Renal pelvis (tissue), 12 donors: ENCODE results near the gene SCT. TPM values are rescaled to one million over a fixed set of nuclear protein-coding genes. Genes with fewer than 3 reads are reported as not detected.
"Not testable (repeated sequence)": the region's sequence is repeated elsewhere in the genome, so short reads cannot be mapped to it uniquely, and the experiment has no call there.

Experiments used
- DNase-seq: peaks from one replicate; pipeline ENCODE4 v3.0.0-alpha.2; 2013
- long read RNA-seq, 16 experiments: transcript quantifications; one replicate each; lab custom pipeline, GENCODE V29; 2026
- polyA plus RNA-seq, 3 donors: library from polyadenylated mRNA; unstranded; fragments of 120-200 nt; gene quantifications; one replicate each; pipeline ENCODE4 v1.2.1, GENCODE V29; 2013; ENCODE audit not compliant: insufficient read length in 3 of 3

SCT gene
- 1 to 10 TPM in 2 of 3 donors, under 1 TPM in 1; 0.87 to 2.3 (median 2.3) TPM for polyA plus RNA-seq
- long read RNA-seq, donor 1, partial matches to known transcripts = 5 of 13 reads
- long read RNA-seq, donor 1, other reads (novel, unspliced or antisense) = 6 of 13 reads
- long read RNA-seq, donor 2, partial matches to known transcripts = 0 of 2 reads
- long read RNA-seq, donor 2, other reads (novel, unspliced or antisense) = 0 of 2 reads
- long read RNA-seq, donor 3, partial matches to known transcripts = 0 of 4 reads
- long read RNA-seq, donor 3, other reads (novel, unspliced or antisense) = 0 of 4 reads
- long read RNA-seq, donor 4, partial matches to known transcripts = 0 of 4 reads
- long read RNA-seq, donor 4, other reads (novel, unspliced or antisense) = 0 of 4 reads
- long read RNA-seq, donor 5, transcript SCT-201 (4 exons, 366 nt) = major isoform, 8 of 8 reads
- long read RNA-seq, donor 5, partial matches to known transcripts = 0 of 8 reads
- long read RNA-seq, donor 5, other reads (novel, unspliced or antisense) = 0 of 8 reads
- long read RNA-seq, donor 6, transcript SCT-201 (4 exons, 366 nt) = major isoform, 5 of 25 reads
- long read RNA-seq, donor 6, partial matches to known transcripts = 10 of 25 reads
- long read RNA-seq, donor 6, other reads (novel, unspliced or antisense) = 10 of 25 reads
- long read RNA-seq, donor 7, transcript SCT-201 (4 exons, 366 nt) = major isoform, 6 of 6 reads
- long read RNA-seq, donor 7, partial matches to known transcripts = 0 of 6 reads
- long read RNA-seq, donor 7, other reads (novel, unspliced or antisense) = 0 of 6 reads
- long read RNA-seq, donor 8, partial matches to known transcripts = 0 of 1 reads
- long read RNA-seq, donor 8, other reads (novel, unspliced or antisense) = 0 of 1 reads
- long read RNA-seq, donor 9, transcript SCT-201 (4 exons, 366 nt) = major isoform, 7 of 7 reads
- long read RNA-seq, donor 9, partial matches to known transcripts = 0 of 7 reads
- long read RNA-seq, donor 9, other reads (novel, unspliced or antisense) = 0 of 7 reads
- long read RNA-seq, donor 10, partial matches to known transcripts = 5 of 7 reads
- long read RNA-seq, donor 10, other reads (novel, unspliced or antisense) = 0 of 7 reads
- long read RNA-seq, donor 11, partial matches to known transcripts = 0 of 3 reads
- long read RNA-seq, donor 11, other reads (novel, unspliced or antisense) = 0 of 3 reads
- long read RNA-seq, donor 12, transcript SCT-201 (4 exons, 366 nt) = major isoform, 6 of 20 reads
- long read RNA-seq, donor 12, partial matches to known transcripts = 6 of 20 reads
- long read RNA-seq, donor 12, other reads (novel, unspliced or antisense) = 8 of 20 reads
- long read RNA-seq, donor 13, partial matches to known transcripts = 0 of 1 reads
- long read RNA-seq, donor 13, other reads (novel, unspliced or antisense) = 0 of 1 reads
- long read RNA-seq, donor 14 = 0 reads
- long read RNA-seq, donor 15, transcript SCT-201 (4 exons, 366 nt) = major isoform, 31 of 31 reads
- long read RNA-seq, donor 15, partial matches to known transcripts = 0 of 31 reads
- long read RNA-seq, donor 15, other reads (novel, unspliced or antisense) = 0 of 31 reads
- long read RNA-seq, donor 16, partial matches to known transcripts = 0 of 3 reads
- long read RNA-seq, donor 16, other reads (novel, unspliced or antisense) = 0 of 3 reads

DNA sequence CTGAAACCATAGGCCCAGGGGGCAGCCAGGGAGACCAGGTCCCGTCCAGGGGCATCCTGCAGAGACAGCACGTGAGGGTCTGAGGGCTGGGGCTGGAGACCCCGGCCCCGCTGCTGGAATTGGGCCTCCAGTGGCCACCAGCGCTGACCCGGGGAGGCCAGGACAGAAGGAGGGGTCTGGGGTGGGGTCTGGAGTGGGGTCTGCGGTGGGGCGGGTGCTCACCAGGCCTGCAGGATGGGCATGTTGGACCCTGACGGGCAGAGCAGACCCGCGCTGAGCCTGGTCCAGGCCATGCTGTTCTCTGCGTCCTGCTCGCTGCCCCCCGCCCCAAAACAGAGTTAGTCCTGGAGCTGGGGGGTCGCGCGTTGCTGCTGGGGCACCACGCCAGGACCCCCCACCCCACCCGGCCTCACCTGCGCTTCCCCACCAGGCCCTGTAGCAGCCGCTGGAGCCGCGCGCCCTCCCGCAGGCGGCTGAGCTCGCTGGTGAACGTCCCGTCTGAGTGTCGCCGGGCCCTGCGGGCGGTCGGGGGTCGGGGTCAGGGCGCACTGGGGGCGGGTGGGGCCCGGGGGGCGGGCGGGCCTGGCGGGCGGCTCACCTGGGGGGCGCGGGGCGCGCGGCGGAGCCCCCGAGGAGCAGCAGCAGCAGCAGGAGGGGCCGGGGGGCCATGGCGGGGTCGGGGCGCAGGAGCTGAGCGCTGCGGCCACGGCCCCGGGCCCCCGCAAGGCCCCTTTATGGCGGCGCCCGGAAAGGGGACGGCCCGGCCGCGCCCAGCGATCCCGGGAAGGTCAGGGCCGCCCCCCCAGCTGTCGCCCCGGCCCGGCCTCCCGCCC is at the start of gene SCT:
SCT (minus strand) TSS at position 707 of the 833 bp plus-strand sequence; CDS start at position 669, 38 bp downstream.
- no peak for DNase-seq

DNA sequence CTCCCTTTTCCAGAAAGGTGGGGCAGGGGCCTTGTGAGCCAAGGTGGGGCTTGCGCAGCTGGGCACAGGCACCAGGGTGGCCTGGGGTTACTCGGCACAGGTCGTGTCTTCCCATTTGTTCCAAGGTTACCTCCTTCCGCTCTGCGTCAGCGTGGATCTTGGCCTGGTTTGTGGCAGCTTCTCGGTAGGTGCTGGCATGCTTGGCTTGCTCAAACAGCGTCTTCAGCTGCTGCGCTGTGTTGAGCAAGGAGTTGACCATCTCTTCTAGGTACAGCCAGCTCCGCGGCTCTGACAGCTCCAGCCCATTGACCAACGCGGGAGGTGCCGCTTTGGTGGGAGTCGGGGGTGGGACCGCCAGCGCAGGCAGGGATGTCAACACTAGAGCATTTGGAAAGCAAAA is 47.4 kb upstream of the SCT start:
- DNase-seq = no peak

GRCh38 chr11:673866-674265 is 46.9 kb upstream of the SCT start:
- DNase-seq = no peak

DNA sequence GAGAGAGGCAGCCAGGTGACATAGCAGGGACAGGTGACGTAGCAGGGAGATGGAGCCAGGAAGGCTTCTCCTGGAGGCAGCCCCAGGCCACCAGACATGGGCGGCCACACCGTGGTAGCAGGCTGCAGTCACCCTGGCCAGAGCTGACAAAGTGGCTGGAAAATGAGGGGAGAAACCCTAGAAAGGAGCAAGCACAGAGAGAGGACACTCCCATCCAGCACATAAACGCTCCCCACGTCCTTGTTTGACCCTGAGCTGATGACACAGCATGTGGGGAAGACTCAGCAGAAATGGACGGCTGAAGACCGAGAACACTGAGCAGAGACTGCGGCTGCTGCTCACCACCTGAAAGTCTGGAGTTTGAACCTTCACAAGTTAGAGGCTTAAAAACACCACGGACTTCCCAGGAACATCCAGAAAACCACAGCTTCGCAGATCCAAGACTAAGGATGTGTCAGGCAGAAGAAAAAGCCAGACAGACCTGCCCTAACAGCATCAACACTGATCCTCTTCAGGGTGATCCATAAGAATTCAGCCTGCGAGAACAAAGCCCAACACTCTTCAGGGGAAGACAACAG is 38.8 kb upstream of the SCT start:
- no peak for DNase-seq

- peak; percentile 52 for DNase-seq
Observed at GRCh38 chr11:665062-665703, 38.2 kb upstream of the SCT start.

DNA sequence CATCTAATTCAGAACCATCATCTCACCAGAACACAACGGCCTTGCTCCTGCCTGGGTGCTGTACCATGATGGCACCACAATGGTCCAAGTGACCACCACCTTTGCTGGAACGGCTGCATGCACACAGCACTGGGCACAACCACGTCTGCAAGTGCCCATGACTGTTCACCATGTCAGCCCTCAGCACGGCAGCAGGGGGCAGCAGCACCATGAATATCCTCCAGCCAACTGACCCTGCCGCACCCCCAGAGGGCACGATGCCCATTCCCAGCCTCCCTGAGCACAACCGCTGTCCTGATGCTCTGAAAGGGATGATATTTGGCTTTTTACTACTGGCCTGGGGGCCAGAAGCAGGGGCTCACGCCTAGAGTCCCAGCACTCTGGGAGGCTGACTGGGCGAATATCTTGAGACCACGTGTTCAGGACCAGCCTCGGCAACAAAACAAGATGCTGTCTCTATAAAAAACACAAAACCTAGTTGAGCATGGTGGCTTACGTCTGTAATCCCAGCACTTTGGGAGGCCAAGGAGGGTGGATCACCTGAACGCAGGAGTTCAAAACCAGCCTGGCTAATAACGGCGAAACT is 35.8 kb upstream of the SCT start:
- no peak for DNase-seq

DNA sequence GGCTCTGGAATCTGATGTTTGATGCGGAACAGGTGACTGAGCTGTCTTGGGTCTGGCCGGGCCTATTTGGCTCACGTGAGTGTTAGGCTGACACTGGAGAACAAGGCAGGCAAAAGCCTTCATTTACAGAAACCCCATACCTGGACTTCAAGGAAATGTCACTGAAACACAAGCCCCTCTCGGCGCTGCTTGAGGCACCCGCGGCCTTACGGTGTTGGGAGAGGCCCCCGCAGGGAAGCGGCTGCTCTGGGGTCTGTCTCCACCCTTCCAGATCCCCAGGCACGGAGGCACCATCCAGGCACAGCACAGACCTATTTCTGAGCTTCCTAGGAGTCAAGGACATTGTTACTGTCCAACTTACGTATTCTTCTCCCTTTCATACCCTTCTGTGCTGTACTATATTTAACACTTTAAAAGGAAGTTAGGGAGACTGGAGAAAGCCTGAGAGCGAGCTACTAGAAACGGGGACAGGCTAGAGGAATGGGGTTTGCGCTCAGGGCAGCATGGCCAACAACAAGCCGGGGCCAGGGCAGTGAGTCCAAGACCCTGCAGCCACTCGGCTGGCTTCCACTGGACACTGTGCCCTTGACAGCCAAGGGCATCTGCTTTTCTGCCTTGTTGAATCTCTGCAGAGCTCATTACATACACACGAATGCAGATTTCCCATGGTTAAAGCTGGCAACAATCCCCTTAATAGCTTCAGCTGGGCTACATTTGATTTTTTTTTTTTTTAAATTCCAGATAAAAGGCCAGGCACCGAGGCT is 33.9 kb upstream of the SCT start:
- no peak for DNase-seq

- DNase-seq = no peak
Observed at GRCh38 chr11:660281-660680, 33.3 kb upstream of the SCT start.

GRCh38 chr11:659532-660085 is 32.6 kb upstream of the SCT start:
- DNase-seq = no peak

- DNase-seq = no peak
Observed at GRCh38 chr11:657691-658126, 30.7 kb upstream of the SCT start.

- no peak for DNase-seq
Observed at GRCh38 chr11:656866-657265, 29.9 kb upstream of the SCT start.

DNA sequence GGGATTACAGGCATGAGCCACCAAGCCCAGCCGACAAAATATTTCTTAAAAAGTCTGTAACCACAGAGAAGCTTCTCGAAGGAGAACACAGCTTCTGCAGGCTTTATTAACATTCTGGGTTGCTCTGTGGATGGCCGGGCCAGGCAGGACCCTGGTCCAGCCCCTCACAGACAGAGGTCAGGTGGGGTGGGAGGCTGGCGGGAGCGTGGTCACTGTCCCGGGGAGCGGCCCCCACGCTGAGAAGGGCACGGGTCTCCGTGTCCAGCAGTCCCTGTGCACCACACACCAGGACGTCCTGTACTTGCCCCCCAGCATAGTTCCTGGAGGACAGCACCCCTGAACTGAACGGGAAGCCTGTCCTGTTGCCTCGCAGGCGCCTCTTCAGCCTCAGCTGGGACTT is 29.4 kb upstream of the SCT start:
- DNase-seq = no peak

- DNase-seq = no peak
Observed at GRCh38 chr11:655036-655726, 28.2 kb upstream of the SCT start.

DNA sequence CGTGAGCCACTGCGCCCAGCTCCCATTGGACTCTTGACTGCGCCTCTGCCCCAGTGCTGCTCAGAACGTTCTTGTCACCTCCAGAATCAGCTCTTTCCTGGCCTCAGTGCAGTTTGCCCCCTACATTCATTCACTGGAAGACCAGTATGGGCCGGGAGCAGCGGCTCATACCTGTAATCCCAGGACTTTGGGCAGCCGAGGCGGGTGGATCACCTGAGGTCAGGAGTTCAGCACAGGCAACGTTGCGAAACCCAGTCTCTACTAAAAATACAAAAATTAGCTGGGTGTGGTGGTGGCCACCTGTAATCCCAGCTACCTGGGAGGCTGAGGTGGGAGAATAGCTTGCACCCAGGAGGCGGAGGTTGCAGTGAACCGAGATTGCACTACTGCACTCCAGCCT is 27.5 kb upstream of the SCT start:
- not testable (repeated sequence) for DNase-seq

DNA sequence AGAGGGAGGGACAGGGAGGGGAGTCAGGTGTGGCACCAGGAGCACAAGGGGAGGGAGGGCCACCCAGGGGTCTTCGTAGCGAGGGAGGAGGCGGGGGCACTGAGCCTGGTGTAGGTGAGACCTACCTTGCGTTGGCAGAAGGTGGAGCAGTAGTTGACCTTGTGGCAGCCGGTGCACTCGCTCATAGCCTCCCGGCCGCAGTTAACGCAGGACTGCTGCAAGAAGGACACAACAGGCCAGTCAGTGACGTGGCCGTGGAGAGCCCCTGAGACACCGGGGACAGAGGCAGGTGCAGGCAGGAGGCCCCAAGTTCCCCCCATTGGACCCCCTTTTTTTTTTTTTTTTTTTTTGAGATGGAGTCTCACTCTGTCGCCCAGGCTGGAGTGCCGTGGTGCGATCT is 26.9 kb upstream of the SCT start:
- no peak for DNase-seq

DNA sequence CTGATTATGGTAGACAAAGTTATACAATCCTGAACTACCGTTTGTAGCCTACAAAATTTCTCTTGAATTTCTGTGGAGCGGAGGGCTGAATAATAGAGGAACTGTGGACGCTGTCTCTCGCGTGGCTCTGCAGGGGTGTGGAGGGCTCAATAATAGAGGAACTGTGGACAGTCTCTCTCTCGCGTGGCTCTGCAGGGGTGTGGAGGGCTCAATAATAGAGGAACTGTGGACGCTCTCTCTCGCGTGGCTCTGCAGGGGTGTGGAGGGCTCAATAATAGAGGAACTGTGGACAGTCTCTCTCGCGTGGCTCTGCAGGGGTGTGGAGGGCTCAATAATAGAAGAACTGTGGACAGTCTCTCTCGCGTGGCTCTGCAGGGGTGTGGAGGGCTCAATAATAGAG is 26.2 kb upstream of the SCT start:
- not testable (repeated sequence) for DNase-seq

- no peak for DNase-seq
Observed at GRCh38 chr11:650482-650881, 23.5 kb upstream of the SCT start.
